Right lobe of liver (tissue), 4 donors: ENCODE measurements around the gene MAGEA8.

Source experiments
- POLR2A ChIP-seq: fragments of 450-650 bp; IDR thresholded peaks from one replicate; pipeline ENCODE4 v1.6.1; 2017; ENCODE audit warnings: antibody characterized with exemption, mild to moderate bottlenecking
- TF ChIP-seq, protein P1 (sequence below), 4 donors: fragments of 200-600 bp in 3 of 4; fragments of 450-650 bp in 1 of 4; IDR thresholded peaks; one replicate each; pipeline versions ENCODE4 v1.5.1 to v1.8.0; 2016 to 2022; ENCODE audit warnings: antibody characterized with exemption in 4 of 4, mild to moderate bottlenecking in 2 of 4
- donor health status: DM: no; HTN: no; CAD: no.
- donor health status: DM: no; HTN: no; CAD: no.
- donor health status: DM: no; HTN: yes; CAD: no.

DNA sequence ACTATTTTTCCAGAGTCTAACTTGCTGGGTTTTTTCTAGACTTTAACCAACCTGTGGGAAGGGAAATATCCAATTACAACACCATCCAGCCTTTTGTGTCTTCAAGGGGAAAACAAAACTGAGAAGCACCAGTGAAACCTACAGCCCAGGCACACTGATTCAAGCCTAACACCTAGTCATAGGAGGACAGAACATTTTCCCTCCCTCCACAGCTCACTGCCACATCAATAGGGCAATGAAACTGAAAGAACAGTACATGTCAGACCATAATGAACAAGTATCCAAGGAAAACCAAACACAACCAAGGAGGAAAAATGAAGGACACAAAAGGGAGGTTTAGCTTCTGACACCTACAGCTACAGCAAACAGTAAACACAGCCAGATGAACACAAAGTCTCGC lies 17.6 kb downstream of the MAGEA8 start:
- TF ChIP-seq, protein P1, sequence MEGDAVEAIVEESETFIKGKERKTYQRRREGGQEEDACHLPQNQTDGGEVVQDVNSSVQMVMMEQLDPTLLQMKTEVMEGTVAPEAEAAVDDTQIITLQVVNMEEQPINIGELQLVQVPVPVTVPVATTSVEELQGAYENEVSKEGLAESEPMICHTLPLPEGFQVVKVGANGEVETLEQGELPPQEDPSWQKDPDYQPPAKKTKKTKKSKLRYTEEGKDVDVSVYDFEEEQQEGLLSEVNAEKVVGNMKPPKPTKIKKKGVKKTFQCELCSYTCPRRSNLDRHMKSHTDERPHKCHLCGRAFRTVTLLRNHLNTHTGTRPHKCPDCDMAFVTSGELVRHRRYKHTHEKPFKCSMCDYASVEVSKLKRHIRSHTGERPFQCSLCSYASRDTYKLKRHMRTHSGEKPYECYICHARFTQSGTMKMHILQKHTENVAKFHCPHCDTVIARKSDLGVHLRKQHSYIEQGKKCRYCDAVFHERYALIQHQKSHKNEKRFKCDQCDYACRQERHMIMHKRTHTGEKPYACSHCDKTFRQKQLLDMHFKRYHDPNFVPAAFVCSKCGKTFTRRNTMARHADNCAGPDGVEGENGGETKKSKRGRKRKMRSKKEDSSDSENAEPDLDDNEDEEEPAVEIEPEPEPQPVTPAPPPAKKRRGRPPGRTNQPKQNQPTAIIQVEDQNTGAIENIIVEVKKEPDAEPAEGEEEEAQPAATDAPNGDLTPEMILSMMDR (IDR thresholded peaks at IDR 0.05), result no peak
- no peak for TF ChIP-seq POLR2A
